Measurements from ENCODE around the gene EHD4.

DNA sequence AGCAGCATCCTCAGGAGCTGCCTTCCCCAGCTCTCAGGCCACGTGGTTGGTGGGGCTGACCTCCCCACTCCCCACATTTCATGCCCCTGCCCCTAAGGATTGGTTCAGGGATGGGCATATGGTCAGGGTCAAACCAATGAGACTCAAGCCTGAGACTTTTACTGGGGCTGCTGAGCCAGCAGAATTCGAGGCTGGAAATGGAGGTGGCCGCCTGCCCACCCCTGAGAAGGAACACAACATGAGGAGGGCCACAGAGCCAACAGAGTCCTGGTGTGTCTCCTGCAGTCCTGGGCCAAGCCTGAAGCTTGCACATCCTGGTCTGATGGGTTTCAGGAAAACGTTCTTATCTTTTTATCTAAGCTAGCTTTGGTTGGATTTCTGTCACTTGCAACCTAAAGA lies 5.9 kb downstream of the EHD4 start:
- TF ChIP-seq, protein P1, sequence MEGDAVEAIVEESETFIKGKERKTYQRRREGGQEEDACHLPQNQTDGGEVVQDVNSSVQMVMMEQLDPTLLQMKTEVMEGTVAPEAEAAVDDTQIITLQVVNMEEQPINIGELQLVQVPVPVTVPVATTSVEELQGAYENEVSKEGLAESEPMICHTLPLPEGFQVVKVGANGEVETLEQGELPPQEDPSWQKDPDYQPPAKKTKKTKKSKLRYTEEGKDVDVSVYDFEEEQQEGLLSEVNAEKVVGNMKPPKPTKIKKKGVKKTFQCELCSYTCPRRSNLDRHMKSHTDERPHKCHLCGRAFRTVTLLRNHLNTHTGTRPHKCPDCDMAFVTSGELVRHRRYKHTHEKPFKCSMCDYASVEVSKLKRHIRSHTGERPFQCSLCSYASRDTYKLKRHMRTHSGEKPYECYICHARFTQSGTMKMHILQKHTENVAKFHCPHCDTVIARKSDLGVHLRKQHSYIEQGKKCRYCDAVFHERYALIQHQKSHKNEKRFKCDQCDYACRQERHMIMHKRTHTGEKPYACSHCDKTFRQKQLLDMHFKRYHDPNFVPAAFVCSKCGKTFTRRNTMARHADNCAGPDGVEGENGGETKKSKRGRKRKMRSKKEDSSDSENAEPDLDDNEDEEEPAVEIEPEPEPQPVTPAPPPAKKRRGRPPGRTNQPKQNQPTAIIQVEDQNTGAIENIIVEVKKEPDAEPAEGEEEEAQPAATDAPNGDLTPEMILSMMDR (IDR thresholded peaks at IDR 0.05) = no peak
- TF ChIP-seq POLR2AphosphoS5 (IDR thresholded peaks at IDR 0.05; ENCODE audit: insufficient read depth in 1 of 2, low read depth in 1 of 2) = no peak

All from vagina (tissue), 2 donors.